HFF-Myc (cell line): ENCODE data around the gene ADGRD2.
A peak's percentile ranks its signal among the peaks of the same experiment; 100 is the strongest.

Experiments used
- DNase-seq: peaks from one replicate; pipeline ENCODE4 v3.0.0-alpha.2; 2011; ENCODE audit warnings: low read depth; ENCODE audit errors: extremely low read depth
- H3K4me3 ChIP-seq: replicated peaks from 2 replicates; pipeline ENCODE4 v1.5.1; 2011; ENCODE audit warnings: low read depth, mild to moderate bottlenecking, control low read depth, low read length
- TF ChIP-seq, protein P1 (sequence below): IDR thresholded peaks from 2 replicates; pipeline ENCODE4 v1.5.1; 2012; ENCODE audit warnings: mild to moderate bottlenecking, low read depth, low read length, control low read depth; ENCODE audit errors: missing control alignments

The ADGRD2 gene

GRCh38 chr9:124477211-124477647 is 27.0 kb downstream of the ADGRD2 start:
- no peak for DNase-seq
- no peak overlapping the region for H3K4me3 ChIP-seq
- TF ChIP-seq, protein P1, sequence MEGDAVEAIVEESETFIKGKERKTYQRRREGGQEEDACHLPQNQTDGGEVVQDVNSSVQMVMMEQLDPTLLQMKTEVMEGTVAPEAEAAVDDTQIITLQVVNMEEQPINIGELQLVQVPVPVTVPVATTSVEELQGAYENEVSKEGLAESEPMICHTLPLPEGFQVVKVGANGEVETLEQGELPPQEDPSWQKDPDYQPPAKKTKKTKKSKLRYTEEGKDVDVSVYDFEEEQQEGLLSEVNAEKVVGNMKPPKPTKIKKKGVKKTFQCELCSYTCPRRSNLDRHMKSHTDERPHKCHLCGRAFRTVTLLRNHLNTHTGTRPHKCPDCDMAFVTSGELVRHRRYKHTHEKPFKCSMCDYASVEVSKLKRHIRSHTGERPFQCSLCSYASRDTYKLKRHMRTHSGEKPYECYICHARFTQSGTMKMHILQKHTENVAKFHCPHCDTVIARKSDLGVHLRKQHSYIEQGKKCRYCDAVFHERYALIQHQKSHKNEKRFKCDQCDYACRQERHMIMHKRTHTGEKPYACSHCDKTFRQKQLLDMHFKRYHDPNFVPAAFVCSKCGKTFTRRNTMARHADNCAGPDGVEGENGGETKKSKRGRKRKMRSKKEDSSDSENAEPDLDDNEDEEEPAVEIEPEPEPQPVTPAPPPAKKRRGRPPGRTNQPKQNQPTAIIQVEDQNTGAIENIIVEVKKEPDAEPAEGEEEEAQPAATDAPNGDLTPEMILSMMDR = no peak

DNA sequence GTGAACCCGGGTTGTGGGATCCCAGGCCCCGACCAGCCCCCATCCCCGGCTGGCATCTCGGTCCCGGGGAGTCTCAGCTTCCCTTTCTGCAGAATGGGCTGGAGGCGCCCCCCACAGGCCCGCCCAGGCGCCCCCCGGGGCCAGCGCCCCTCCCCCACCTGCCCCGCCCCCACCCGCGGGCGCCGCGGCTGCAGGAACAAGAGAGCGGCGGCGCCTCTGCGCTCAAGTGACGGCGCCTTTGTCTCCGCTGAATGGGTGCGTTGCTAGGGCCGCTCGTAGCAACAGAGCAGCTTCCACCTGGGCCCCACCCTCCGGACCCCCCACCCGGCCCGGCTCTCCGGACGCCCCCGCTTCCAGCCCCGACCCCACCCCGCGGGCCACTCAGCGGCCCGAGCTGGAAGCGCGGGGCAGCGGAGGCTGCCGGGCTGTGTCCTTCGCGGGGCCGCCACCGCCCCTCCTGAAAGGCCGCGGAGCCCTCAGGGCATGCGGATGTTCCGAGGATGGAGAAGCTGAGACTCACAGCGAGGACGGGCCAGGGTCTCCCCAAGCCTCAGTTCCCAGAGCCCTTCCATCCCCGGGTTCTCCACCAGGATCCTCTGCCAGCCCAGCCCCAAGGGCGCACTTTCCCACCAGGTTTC is 27.5 kb downstream of the ADGRD2 start:
- H3K4me3 ChIP-seq = no peak overlapping the region
- no peak for DNase-seq
- TF ChIP-seq, protein P1 = no peak

GRCh38 chr9:124478354-124478753 is 28.1 kb downstream of the ADGRD2 start:
- H3K4me3 ChIP-seq = no peak overlapping the region
- DNase-seq = no peak
- TF ChIP-seq, protein P1 = no peak

- TF ChIP-seq, protein P1 = no peak
- no peak for DNase-seq
- H3K4me3 ChIP-seq = no peak overlapping the region
Measured at GRCh38 chr9:124479371-124479770, 29.1 kb downstream of the ADGRD2 start.

DNA sequence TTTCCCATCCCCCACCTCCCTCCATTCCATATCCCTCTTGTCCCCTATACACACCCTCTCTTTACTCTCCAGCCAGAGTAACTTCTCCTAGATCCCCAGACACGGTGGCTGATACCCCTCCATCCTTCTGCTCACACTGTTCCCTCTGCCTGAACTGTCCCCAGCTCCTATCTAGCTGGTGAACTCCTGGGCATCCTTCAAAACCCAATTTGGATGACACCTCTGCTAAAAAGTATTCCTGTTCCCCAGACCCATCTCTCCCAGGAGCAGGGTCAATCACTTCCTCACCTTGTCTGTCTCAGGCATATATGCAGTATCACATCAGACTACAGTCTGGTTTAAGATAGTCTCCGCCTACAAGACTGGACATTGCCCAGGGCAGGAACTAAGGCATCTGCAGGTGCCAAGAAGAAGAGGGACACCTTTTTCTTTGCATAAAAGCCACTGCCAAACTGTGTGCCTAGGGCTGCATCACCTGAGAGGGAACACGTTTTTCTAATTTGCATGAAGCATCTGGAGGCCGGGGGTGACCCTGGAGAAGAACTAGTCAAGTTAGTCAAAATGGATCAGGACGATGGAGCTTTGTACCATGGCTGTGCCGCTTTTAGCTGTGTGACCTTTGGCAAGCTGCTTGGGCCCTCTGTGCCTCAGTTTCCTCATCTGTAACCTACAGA is 29.8 kb downstream of the ADGRD2 start:
- TF ChIP-seq, protein P1 = no peak
- H3K4me3 ChIP-seq = no peak overlapping the region
- no peak for DNase-seq

GRCh38 chr9:124480621-124480981 is 30.4 kb downstream of the ADGRD2 start:
- H3K4me3 ChIP-seq = no peak overlapping the region
- DNase-seq = peak; percentile 1
- TF ChIP-seq, protein P1 = peak; percentile 68
